Memory B cell (primary cell): ENCODE data around the gene TPST2.

Experiments
- ATAC-seq: fragments of 150-1000 bp; cut with Tn5 transposase; 2 replicates; pipeline ENCODE4 v1.10.0; 2021; ENCODE audit warnings: low read depth, mild to moderate bottlenecking, moderate library complexity
- DNase-seq, 2 donors: peaks; one replicate each; pipeline ENCODE4 v3.0.0; 2022; ENCODE audit warnings: low spot score in 2 of 2
- H3K27ac Mint-ChIP-seq: one replicate; pipeline ENCODE4 v1.8.0; 2022; ENCODE audit warnings: mild to moderate bottlenecking, moderate library complexity, mixed read lengths
- H3K27me3 Mint-ChIP-seq: one replicate; pipeline ENCODE4 v1.8.0; 2022; ENCODE audit warnings: mixed read lengths
- H3K36me3 Mint-ChIP-seq: one replicate; pipeline ENCODE4 v1.8.0; 2022; ENCODE audit warnings: mild to moderate bottlenecking, mixed read lengths
- H3K4me1 Mint-ChIP-seq: one replicate; pipeline ENCODE4 v1.8.0; 2022; ENCODE audit warnings: mixed read lengths
- H3K4me3 Mint-ChIP-seq: one replicate; pipeline ENCODE4 v1.8.0; 2022; ENCODE audit warnings: mild to moderate bottlenecking, moderate library complexity, mixed read lengths
- H3K9me3 Mint-ChIP-seq: one replicate; pipeline ENCODE4 v1.8.0; 2022; ENCODE audit warnings: mixed read lengths

TPST2 gene

GRCh38 chr22:26476705-26477340, 113.1 kb downstream of the TPST2 start:
- Mint-ChIP-seq H3K9me3 (no peaks in the 10 kb centered on the region), H3K36me3 (peaks cover 30% of the 10 kb centered on the region), H3K27me3 (no peaks in the 10 kb centered on the region), H3K4me1 (peaks cover 33% of the 10 kb centered on the region), H3K4me3 (no peak overlapping the region), H3K27ac (no peak overlapping the region)
- DNase-seq (no peak), ATAC-seq (no peak)

- Mint-ChIP-seq H3K4me1 (peaks cover 17% of the 10 kb centered on the region), H3K27me3 (no peaks in the 10 kb centered on the region), H3K4me3 (no peak overlapping the region), H3K9me3 (no peaks in the 10 kb centered on the region), H3K36me3 (peaks cover 29% of the 10 kb centered on the region), H3K27ac (no peak overlapping the region)
- ATAC-seq: no peak
- no peak for DNase-seq
Measured at GRCh38 chr22:26474682-26475081, 115.2 kb downstream of the TPST2 start.
